Measurements from ENCODE around the gene ZNF70.

Gene ZNF70

DNA sequence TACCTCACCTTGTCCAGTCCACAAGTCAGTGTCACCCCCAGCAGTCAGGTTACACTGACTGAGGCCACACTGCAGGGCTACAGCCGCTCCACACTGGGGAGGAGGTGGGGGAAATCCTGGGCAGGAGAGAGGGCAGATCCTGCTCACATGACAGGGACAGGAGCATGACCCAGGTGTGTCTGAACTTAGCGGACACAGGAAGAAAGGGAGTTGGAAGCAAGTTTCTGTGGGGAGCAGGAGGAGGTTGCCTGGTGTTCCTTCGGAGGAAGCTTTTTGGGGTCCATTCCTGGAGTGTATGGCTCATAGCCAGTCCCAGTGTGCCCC lies 27.6 kb upstream of the ZNF70 start:
- no peak for DNase-seq

DNA sequence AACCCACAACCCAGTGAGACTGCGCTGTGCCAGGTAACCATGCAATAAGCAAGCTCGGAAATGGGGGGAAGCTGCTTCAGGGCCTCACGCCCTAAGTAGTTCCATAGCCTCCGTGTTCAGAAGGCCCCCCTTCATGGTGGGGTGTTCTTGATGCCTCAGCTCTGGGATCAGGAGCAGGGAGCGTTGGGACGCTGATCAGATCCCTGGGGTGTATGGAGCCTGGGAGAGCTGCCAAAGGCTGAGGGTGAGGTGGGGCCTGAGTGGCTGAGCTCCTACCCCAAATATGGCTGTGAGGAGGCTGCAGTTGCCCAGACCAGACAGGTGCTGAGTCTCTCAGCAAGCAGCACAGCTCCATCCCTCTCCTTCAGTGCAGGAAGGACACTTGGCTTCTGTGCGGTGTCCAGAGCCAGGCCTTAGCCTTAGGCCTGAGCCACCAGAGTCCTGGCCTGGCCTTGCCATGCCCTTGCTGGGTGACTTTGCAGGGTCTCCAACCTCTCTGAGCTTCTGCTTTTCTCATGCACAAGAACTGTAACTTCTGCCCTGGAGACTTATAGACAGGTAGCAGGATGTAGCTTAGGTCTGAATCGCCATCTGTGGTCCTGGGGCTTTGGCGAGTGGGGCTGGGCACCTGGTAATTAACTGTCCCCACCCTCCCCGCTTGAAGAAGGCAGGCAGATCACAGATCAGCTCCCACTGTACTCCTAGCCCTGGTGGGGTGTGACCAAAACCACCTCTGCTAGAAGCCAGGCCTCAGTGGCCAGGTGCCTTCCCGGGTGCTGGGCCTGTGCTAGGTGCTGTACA lies 27.1 kb upstream of the ZNF70 start:
- no peak for DNase-seq

DNA sequence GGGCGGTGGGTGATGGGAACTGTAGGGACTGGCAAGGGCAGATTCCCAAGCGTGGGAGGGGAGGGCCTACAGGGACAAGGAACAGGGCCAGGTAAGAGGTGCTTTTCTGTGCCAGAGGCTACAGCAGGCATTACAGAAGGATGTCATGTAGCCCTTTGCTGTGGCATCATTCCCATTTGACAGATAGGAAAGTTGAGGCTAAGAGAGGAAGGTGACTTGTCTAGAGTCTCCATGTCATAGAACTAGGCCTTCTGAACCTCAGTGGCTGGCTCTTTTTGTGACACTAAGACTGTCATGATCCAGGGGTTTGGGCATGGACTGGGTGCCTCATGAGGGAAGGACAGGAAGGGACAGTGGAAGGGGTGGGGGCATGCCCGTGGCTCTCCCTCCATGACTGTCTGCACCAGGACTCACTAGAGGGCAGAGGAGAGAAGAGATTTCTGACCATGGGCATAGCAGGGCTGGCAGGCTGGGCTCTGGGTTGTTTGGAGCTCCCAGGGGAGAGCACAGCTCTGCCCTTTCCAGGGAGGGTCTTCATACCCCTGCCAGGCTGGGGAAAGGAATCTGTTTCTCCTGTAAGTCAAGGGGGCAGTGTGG lies 25.0 kb upstream of the ZNF70 start:
- no peak for DNase-seq

DNA sequence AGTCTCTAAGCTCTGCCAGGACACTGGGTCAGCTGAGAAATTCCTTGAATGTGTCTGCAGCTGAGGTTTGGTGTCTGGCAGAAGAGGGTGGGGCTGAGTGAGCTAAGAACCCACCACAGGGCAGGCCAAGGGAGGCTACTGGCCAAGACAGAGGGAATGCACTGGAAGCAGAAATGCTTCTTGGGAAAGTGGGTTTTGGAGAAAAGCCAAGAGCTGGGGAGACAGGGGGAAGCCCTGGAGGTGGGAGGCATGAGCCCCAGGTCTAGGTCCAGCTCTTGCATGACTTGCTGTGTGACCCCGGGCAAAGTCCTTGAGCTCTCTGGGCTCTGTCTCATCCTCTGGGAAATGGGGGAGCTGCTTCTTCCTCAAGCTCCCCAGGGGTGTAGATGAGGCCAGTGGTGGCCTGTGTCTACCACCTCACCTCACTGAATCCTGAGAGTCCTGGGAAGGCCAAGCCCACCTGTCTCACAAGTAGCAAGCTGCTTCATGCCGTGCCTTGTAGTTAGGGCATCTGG lies 24.1 kb upstream of the ZNF70 start:
- no peak for DNase-seq

DNA sequence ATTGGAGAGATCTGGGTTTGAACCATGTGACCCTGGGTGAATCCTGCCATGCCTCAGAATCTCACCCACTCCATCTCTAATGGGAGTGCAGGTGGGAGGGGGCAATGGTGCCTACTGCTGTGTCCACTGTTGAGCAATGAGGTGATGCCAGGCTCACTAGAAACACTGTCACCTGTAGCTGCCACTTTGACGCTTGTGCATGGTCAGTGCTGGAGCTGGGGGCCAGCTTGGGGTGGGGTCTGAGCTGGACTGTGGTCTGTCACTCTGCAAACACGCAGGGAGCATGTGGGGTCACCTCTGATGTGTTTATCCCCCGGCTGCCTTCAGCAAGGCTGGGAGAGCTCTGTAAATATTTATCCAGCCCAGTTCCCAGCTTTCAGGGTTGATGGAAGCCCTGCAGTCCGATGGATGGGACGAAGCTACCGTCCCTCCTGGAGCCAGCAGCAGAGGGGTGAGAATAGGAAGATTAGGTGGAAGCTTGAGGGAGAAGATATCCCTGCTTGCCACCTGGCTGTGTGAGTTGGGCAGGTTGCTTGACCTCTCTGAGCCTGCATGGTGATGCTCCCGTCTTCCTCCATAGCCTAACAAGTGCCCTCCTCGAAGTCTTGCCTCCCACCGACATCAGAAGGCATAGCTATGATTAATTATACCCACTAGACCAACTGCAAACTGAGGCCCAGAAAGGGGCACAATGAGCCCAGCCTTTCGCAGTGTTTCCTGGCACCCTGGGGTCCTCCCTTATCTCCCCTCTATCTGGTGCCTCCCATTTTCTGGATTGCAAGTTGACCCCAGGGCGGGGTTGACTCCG lies 23.4 kb upstream of the ZNF70 start:
- no peak for DNase-seq

DNA sequence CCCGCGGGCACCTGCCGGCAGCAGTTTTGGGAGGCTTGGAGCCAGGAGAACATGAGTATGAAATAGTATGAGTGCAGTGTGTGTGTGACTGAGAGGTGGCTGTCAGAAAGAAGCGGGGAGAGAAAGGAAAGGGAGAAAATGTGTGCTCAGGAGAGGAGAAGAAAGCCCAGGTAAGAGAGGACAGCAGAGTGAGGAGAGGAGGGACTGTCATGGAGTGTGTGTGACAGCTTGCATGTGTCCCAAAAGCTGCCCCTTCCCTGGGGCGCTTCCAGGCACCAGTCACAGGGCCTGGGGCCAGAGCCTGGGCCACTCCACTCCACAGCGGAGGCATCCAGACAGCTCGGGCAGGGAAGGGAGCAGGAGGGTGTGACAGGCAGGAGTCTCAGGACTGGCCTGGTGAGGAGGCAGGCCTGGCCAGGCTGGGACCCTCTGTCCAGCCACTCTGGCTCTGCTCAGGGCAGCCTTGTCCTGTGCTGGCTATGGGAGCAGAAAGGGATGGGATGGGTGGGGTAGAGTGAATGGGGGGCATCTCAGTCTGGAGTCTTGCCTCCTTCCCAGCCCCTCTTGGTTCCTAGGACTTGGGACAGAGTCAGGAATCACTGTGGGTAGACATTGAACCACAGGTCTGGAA lies 22.7 kb upstream of the ZNF70 start:
- no peak for DNase-seq

DNA sequence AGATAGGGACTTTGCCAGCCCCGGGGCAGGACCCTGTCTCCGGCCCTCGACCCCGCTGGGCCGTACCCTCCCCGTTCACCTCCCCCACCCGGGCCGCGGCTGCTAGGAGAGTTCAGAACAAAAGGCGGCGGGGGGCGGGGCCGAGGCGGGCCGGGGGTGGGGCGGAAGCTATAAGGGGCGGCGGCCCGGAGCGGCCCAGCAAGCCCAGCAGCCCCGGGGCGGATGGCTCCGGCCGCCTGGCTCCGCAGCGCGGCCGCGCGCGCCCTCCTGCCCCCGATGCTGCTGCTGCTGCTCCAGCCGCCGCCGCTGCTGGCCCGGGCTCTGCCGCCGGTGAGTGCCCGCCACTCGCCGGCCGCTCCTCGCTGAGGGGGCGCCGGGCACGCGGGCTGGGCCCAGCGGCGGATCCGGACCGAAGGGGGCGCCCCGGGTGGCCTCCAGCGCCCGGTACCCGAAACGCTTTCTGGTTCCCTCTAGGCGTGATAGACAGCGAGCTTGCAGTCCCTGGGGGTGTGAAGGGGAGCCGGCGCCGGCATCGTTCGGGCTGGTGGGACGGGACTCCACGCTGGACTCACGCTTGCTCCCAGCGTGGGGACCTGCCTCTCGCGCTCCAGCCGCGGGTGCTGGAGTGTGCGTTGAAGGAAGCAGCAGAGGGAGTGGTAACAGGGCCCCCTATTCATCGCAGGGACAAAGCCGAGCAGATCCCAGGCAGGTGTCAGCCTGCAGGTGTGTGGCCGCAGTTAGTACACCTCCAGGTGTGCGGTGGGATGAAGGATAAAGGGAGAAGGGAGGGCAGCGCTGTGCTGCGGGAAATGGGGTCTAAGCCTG lies 21.9 kb upstream of the ZNF70 start, which contains the start of gene MMP11:
Gene MMP11 (plus strand): TSS at position 201 of the 825 bp plus-strand sequence. CDS start 22 bp downstream, at position 223.
- no peak for DNase-seq

DNA sequence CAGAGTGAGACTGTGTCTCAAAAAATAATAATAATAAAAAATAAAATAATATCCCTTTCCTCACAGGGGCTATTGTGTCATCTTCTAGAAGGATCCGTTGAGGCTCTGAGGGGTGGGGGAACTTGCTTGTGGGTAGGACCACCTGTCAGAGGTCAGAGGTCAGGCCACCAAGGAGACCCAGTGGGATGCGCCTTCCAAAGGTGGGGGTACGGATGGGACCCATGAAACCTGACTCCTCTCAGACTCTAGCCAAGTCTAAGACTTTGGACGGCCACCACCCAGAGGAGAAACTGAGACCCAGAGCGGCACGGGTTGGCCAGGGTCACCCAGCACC lies 21.4 kb upstream of the ZNF70 start:
- DNase-seq: no peak

DNA sequence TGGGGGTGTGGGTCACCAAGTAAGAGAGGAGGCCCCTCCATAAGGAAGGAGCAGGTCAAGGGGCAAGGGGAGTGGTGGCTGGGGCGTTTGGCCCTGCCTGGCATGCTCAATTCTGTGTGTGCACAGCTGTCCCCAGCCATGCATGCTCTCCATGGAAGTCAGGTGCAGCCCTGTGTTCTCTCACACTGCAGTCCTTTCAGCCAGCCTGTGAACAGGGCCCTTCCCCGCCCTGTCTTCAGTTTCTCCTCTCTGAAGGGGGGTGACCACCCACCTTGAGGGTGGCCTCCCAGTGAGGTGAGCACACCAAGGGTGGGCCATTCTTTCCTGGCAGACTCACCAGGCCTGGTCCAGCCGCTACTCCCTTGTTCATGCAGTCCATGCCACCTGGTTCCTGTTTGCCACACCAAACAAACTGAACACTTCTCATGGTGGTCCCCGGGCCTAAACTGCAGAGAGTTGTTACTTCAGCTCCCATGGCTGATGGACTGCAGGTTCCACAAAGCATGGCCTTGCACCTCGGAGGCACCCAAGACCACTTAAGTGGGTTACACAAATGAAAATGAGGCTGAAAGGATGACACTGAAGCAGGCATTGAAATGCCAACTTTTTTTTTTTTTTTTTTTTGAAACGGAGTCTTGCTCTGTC lies 18.5 kb upstream of the ZNF70 start:
- DNase-seq: no peak

DNA sequence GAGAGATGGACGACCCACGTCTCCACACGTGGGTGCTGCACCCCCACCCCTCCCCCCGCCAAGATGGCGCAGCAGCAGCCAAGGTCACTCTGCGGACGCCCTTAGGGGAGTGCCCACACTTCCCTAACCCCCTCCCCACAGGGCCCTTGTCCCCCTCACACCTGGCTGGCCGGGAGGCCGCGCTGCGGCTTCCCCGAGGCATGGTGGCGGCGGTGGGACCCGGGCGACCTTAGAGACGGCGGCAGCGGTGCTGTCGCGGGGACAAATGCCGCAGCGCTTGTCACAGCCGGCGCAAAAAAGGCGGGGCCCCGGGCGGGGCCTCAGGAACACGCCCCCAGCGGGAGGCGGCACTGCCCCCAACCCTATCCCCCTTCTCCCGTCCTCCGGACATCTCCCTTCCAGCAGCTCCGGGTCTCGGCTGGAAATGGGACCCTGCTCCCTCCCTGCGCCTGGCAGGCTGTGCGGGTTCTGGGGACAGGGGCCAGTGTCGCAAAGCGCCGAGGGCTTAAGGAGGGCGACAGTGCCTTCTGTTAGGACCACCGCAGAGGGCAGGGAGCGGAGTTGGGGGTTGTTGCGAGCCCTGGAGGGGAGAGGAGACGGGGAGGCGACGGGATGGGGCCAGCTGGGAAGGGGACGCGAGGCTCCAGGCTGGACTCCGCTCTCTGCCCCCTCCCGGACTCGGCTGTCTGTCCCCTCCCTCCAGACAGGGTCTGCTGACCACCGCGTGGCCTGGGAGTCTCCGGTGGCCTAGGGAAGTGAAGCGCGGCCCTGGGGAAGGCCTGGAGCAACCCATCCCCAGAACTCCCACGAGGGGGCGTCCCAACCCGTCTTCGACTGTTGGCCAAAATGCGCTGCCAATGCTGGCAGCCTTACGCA lies 17.0 kb upstream of the ZNF70 start, which contains the start of gene CHCHD10:
Gene CHCHD10 (minus strand): TSS at position 300 of the 876 bp plus-strand sequence. CDS start 98 bp downstream, at position 202.
- peak; percentile 84 for DNase-seq

DNA sequence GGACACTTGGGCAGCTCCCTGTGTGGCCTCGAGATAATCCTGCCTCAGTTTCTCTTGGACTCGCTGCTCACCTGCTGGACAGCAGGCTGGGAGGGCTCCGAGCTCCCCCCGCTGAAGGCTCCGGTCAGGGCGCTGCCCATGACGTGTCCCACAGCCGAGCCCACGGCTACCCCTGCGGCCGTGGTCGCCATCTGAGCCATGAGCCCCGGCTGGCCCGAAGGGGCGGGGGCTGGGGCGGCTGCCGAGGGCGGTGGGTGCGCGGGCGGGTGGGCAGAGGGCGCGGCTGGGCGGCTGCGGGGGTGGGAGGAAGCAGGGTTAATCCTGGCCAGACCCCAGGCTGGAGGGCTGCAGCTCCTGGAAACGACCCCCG lies 16.4 kb upstream of the ZNF70 start:
- no peak for DNase-seq

DNA sequence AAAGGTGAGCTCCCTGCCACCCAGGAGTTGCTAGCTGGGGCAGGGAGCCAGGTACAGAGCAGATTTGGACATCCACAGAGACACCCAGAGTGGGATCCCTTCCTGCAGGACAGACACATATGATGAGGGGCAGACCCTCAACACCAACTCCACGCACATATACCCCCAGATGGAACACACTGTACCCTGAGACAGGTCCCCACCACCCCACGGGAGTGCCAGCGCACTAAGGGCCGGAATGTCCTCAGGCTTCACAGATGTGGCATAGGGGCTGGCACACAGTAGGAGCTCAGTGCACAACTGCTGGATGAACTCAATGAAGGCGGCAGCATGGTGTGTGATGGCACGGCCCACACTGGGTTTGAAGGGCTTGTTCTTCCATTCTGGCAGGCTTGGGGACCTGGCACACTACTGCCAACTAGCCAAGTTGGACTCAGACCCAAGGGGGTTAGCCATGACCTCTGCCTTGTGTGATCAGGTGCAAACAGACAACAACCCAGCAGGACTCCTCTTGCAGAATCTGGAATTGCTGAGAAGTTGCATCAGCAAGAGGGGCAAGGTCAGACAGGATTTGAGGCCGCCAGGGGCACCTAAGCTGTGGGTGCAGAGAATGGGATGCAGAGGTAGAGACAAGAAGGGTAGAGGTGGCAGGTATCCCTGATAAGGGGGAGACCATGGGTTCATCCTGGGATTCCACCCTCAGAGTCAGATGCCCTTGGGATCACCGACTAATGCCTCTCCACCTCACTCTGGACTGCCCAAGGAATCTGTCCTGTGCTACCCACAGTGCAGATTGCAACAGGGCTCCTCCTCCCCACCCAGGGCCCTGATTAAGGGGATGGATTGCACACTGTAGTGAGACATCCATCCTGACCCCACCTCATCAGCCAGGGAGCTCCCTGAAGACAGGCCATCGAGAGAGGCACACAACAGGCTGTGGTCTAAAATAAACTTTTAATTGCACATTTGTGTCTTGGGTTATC lies 14.3 kb upstream of the ZNF70 start:
- DNase-seq: no peak

DNA sequence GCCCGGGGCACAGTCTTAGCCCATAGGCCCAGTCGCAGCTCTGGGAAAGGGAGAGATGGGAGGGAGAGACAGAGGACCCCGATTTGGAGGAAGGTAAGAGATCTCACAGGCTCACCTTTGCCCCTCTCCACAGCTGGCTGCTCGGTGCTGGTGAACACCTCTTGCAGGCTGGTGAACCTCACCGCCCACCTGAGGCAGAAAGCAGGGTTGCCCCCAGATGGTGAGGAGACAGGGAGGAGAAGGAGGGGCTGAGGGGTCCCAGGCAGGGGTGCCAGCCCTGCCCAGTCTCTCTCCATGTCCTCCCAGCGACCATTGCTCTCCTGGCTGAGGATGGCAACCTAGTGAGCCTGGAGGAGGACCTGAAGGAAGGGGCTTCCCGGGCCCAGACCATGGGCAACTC lies 13.0 kb upstream of the ZNF70 start:
- DNase-seq: no peak

DNA sequence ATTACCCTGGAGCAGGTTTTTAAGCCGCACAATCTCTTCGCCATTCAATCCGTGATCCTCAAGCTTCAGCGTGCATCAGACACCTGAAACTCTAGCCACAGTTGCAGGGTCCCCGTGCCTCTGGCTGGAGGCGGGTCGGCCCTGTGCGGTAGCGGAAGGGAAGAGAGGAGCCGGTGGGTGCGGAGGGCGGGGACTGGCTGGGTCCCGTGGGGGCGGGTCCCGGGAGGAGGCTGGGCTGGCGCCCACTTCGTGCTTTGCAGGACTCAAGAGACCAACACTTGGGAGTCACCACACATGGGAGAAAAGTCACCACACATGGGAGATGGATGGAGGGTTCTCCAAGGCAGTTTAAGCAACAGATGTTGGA lies 12.7 kb upstream of the ZNF70 start:
- DNase-seq: no peak

DNA sequence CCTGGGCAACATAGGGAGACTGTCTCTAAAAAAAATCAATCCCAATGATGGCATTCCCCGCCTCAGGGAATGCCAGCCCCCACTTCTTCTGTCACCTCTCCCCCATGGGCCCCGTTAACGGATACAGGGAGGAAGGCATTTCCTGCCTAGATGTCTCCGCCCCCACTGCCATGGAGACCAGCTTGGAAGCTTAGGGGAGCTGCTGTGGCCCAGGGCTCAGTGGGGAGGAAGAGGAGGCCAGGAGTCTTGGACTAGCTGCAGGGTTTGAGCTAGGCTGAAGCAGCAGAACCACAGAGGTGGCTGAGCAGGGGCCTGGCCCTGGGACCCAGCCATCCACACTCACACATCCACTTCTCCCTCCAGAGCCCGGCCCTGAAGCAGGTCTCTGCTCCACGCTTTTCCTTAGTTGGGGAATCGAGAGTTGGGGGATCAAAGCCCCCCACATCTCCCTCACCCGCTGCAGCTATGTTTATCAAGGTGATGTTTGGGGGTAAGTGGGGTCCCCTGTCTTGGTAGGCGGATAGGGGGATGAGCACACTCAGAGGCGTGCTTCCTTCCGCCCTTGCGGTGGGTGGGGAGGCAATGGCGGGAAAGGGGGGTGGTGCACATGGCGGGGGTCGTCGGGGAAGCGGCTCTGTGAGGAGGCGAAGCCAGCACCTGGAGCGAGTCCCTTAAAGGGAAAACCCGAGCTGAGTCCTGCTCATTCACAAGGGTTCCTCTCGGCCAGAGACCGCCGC lies 12.1 kb upstream of the ZNF70 start, which contains the start of gene C22orf15:
Gene C22orf15 (plus strand): TSS at position 149 of the 737 bp plus-strand sequence. CDS start 317 bp downstream, at position 466.
- DNase-seq: no peak

DNA sequence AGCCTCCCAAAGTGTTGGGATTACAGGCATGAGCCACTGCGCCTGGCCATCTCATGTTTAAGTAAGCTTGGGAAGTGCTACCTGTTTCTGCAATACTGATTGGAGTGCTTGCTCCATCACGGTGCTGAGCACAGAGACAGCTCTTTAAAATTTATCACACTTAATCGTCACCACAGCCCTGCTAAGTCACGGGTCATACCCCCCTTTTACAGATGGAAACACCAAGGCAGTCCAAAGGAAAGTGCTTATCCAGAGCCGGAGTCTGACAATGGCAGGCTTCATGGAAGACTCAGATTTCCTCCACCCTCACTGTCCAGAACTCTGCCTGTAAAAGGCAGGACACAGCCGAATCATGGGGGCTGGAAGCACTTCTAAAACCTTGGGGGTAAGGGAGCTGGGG lies 9.1 kb upstream of the ZNF70 start:
- DNase-seq: no peak

DNA sequence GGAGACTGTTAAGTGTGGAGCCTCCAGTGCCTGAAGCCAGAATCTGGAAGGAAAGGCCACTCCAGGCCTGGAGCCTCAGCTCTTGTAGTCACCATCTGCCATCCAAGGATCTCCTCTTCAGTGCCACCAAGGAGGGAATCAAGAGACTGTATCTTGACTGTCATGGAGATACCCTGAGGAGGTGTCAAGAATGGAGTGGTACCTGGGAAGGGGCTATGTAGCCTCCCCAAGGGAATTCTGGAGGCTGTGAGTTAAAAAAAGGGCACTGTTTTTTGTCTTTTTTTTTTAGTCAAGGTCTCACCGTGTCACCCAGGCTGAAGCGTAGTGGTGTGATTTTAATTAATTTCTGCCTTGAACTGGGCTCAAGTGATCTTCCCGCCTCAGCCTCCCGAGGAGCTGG lies 8.7 kb upstream of the ZNF70 start:
- DNase-seq: no peak

DNA sequence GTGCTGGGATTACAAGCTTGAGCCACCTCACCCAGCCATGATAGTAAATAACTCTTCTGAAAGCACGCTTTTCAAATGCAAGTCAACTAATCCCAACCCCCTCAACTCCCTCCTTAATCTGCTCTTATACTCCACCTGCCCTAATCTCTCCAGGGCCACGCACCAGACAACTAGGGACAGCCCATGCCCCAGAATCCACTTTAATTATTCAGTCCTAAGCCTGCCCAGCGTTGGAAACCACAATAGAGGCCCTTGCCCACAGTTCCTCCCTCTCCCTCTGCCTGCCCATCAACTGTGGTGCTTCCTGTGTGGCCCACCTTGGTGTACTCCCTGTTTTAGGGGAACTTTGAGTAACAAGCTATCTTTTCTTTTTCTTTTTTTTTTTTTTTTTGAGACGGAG lies 6.0 kb upstream of the ZNF70 start:
- DNase-seq: no peak

DNA sequence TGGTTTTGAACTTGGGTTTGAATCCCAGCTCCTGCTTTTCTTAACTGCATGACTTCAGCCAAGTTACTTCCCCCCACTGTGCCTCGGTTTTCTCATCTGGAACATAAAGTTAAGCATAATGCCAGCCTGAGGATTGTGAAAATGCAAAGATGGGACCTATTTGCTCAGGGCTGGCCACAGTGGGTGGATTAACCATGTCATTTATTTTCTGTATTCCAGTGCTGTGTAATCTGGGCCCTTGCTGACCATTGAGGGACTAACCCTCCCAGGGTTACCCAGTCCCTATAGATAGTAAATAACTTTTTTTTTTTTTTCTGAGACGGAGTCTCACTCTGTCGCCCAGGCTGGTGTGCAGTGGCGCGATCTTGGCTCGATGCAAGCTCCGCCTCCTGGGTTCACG lies 4.8 kb upstream of the ZNF70 start:
- DNase-seq: no peak
